MM.1S (cell line): ENCODE measurements around the gene ETV2.

Experiments
- CTCF ChIP-seq: fragments of 300-600 bp; sonication (generic); IDR thresholded peaks from 2 replicates; pipeline ENCODE4 v1.5.1; 2016; ENCODE audit warnings: antibody characterized with exemption, low read length, mixed read lengths
- EZH2phosphoT487 ChIP-seq: fragments of 300-600 bp; sonication (generic); IDR thresholded peaks from 2 replicates; pipeline ENCODE4 v1.6.1; 2018; ENCODE audit warnings: antibody characterized with exemption, low read length

GRCh38 chr19:35693835-35694599 lies 52.5 kb downstream of the ETV2 start:
- TF ChIP-seq CTCF (peak; percentile 98), EZH2phosphoT487 (no peak)
